SK-N-SH (cell line): Measurements from ENCODE around the gene MAP3K19. TPM values are rescaled to one million over a fixed set of nuclear protein-coding genes. Genes with fewer than 3 reads are reported as not detected.

Source experiments
- CTCF ChIA-PET: fragments of 300-600, 350-600 bp; formaldehyde crosslinking; extraction: SDS; loops from one replicate; lab custom pipeline; 2021; lab: Yijun Ruan, JAX
- POLR2A ChIA-PET: fragments of 350-600 bp; sonication (Branson Sonifier 250); formaldehyde crosslinking; extraction: SDS; loops from one replicate; lab custom pipeline; 2020; ENCODE audit warnings: antibody characterized with exemption, inconsistent platforms; lab: Yijun Ruan, JAX
- DNase-seq: peaks from one replicate; pipeline ENCODE4 v3.0.0; 2012
- H2AFZ ChIP-seq: fragments of 200-600 bp; sonication (generic); 2 replicates; pipeline ENCODE4 v1.8.1; 2016; ENCODE audit warnings: antibody characterized with exemption, mild to moderate bottlenecking, low read depth
- H3F3A ChIP-seq: fragments of 200-600 bp; sonication (generic); replicated peaks from 2 replicates; pipeline ENCODE3; 2016; ENCODE audit warnings: antibody characterized with exemption, mild to moderate bottlenecking; ENCODE audit not compliant: insufficient read depth
- H3K27ac ChIP-seq, 2 experiments: fragments of 200-500 bp in 1 of 2; fragments of 200-600 bp in 1 of 2; sonication (Bioruptor generic) in 1 of 2; sonication (generic), shearing (Covaris generic) in 1 of 2; 2 replicates each; pipeline versions ENCODE4 v1.5.1 to v1.6.1; 2014 to 2016; ENCODE audit warnings: low read depth in 2 of 2, inconsistent platforms in 1 of 2, low read length in 1 of 2, mild to moderate bottlenecking in 1 of 2, mixed read lengths in 1 of 2
- H3K27me3 ChIP-seq: fragments of 200-600 bp; sonication (generic), shearing (Covaris generic); 2 replicates; pipeline ENCODE4 v1.6.1; 2016; ENCODE audit warnings: mixed run types; ENCODE audit not compliant: insufficient read depth
- H3K36me3 ChIP-seq, 2 experiments: fragments of 200-500 bp in 1 of 2; fragments of 200-600 bp in 1 of 2; sonication (Bioruptor generic) in 1 of 2; sonication (generic) in 1 of 2; replicated peaks in 1 of 2; 2 replicates each; pipeline versions ENCODE3 to v1.5.1; 2014 to 2016; ENCODE audit warnings: low read length in 1 of 2, mild to moderate bottlenecking in 1 of 2; ENCODE audit not compliant: insufficient read depth in 2 of 2, control insufficient read depth in 1 of 2
- H3K4me1 ChIP-seq, 2 experiments: fragments of 200-500 bp in 1 of 2; fragments of 200-600 bp in 1 of 2; sonication (Bioruptor generic) in 1 of 2; sonication (generic), shearing (Covaris generic) in 1 of 2; 2 replicates each; pipeline versions ENCODE4 v1.5.1 to v1.6.1; 2014 to 2016; ENCODE audit warnings: low read depth in 1 of 2, low read length in 1 of 2, mixed run types in 1 of 2; ENCODE audit not compliant: insufficient read depth in 2 of 2, control insufficient read depth in 1 of 2
- H3K4me2 ChIP-seq: fragments of 200-600 bp; sonication (generic), shearing (Covaris generic); 2 replicates; pipeline ENCODE4 v1.6.1; 2017; ENCODE audit warnings: mixed run types
- H3K4me3 ChIP-seq, 2 experiments: fragments of 200-500 bp in 1 of 2; fragments of 200-600 bp in 1 of 2; sonication (Bioruptor generic) in 1 of 2; sonication (generic), shearing (Covaris generic) in 1 of 2; 2 replicates each; pipeline versions ENCODE4 v1.5.1 to v1.8.1; 2014 to 2016; ENCODE audit warnings: low read depth in 2 of 2, inconsistent platforms in 1 of 2, low read length in 1 of 2, mild to moderate bottlenecking in 1 of 2, mixed read lengths in 1 of 2, moderate library complexity in 1 of 2
- H3K79me2 ChIP-seq: fragments of 200-600 bp; sonication (generic); 2 replicates; pipeline ENCODE4 v1.8.1; 2017; ENCODE audit warnings: mild to moderate bottlenecking; ENCODE audit not compliant: insufficient read depth
- H3K9ac ChIP-seq: fragments of 200-600 bp; sonication (generic); 2 replicates; pipeline ENCODE4 v1.6.1; 2017; ENCODE audit warnings: mixed run types
- H3K9me2 ChIP-seq: fragments of 200-600 bp; sonication (generic); 2 replicates; pipeline ENCODE4 v1.6.1; 2017; ENCODE audit warnings: mixed run types
- H3K9me3 ChIP-seq: fragments of 200-600 bp; sonication (generic); 2 replicates; pipeline ENCODE4 v1.6.1; 2017; ENCODE audit warnings: mixed run types, mild to moderate bottlenecking, moderate library complexity
- H4K20me1 ChIP-seq: fragments of 200-600 bp; sonication (generic); 2 replicates; pipeline ENCODE4 v1.6.1; 2017; ENCODE audit warnings: mild to moderate bottlenecking, mixed run types; ENCODE audit not compliant: insufficient read depth
- CHD2 ChIP-seq: fragments of 150-350 bp; IDR thresholded peaks from 2 replicates; pipeline ENCODE4 v1.6.1; 2018; ENCODE audit warnings: low read length; ENCODE audit not compliant: partially characterized antibody
- EP300 ChIP-seq, 2 experiments: IDR thresholded peaks; 2 replicates each; pipeline versions ENCODE4 v1.4.0 to v1.6.1; 2012; ENCODE audit warnings: borderline replicate concordance in 1 of 2, low read depth in 1 of 2, low read length in 1 of 2
- EZH2phosphoT487 ChIP-seq: fragments of 200-600 bp; sonication (generic); IDR thresholded peaks from 2 replicates; pipeline ENCODE4 v1.6.1; 2017; ENCODE audit warnings: low read depth, mixed run types, mild to moderate bottlenecking, antibody characterized with exemption, moderate library complexity, borderline replicate concordance
- GATA2 ChIP-seq: sonication (generic); formaldehyde crosslinking; IDR thresholded peaks from 2 replicates; pipeline ENCODE4 v1.5.0; 2020; ENCODE audit warnings: mild to moderate bottlenecking, missing genetic modification reagents
- IRF3 ChIP-seq: fragments of 150-350 bp; IDR thresholded peaks from 2 replicates; pipeline ENCODE4 v1.6.1; 2016; ENCODE audit warnings: mild to moderate bottlenecking, low read depth, low read length
- JUND ChIP-seq: IDR thresholded peaks from 2 replicates; pipeline ENCODE4 v1.4.0; 2012
- MAX ChIP-seq: IDR thresholded peaks from 2 replicates; pipeline ENCODE4 v1.4.0; 2012; ENCODE audit warnings: low read depth
- MEF2A ChIP-seq: IDR thresholded peaks from 2 replicates; pipeline ENCODE4 v1.4.0; 2012; ENCODE audit warnings: low read depth, borderline replicate concordance
- PBX3 ChIP-seq: IDR thresholded peaks from 2 replicates; pipeline ENCODE4; 2012
- RFX5 ChIP-seq: IDR thresholded peaks from 2 replicates; pipeline ENCODE4 v1.6.1; 2012; ENCODE audit warnings: mild to moderate bottlenecking, improper control_type of control experiment, low read length
- SMC3 ChIP-seq: IDR thresholded peaks from 2 replicates; pipeline ENCODE4 v1.6.1; 2012; ENCODE audit warnings: low read depth, low read length, improper control_type of control experiment
- TAF1 ChIP-seq: IDR thresholded peaks from 2 replicates; pipeline ENCODE4 v1.6.1; 2012; ENCODE audit warnings: low read depth, mild to moderate bottlenecking, low read length, moderate library complexity, borderline replicate concordance
- TCF12 ChIP-seq: IDR thresholded peaks from 2 replicates; pipeline ENCODE4 v1.4.0; 2012
- TEAD4 ChIP-seq: IDR thresholded peaks from 2 replicates; pipeline ENCODE4 v1.4.0; 2012; ENCODE audit warnings: mild to moderate bottlenecking, borderline replicate concordance; ENCODE audit not compliant: insufficient read depth
- USF1 ChIP-seq: IDR thresholded peaks from 2 replicates; pipeline ENCODE4 v1.4.0; 2012; ENCODE audit warnings: low read depth, borderline replicate concordance
- YY1 ChIP-seq: IDR thresholded peaks from 2 replicates; pipeline ENCODE4 v1.4.0; 2012; ENCODE audit warnings: low read depth, mild to moderate bottlenecking
- ZBTB33 ChIP-seq: IDR thresholded peaks from 2 replicates; pipeline ENCODE4 v1.4.0; 2012; ENCODE audit warnings: low read depth, borderline replicate concordance
- WGBS: methylation state at CpG from one replicate; pipeline ENCODE4 v1.1.6; 2017; ENCODE audit warnings: low lambda C conversion rate; 5-methylcytosine and 5-hydroxymethylcytosine counted together
- polyA plus RNA-seq, 3 experiments: library from polyadenylated mRNA; depleted of rRNA; stranded (reverse); fragments of >200 nt; gene quantifications; 2 replicates each; pipeline ENCODE4 v1.2.3, GENCODE V29; 2012

The MAP3K19 gene
- polyA plus RNA-seq, 1 of the 3 experiments (the other 2 are of a cell fraction): not detected

GRCh38 chr2:135095591-135095990 is 48.3 kb upstream of the MAP3K19 start:
- Histone ChIP-seq H3K4me3 (no peak overlapping the region), H2AFZ (no peak overlapping the region)
- TF ChIP-seq ZBTB33 (no peak), MAX (no peak), EZH2phosphoT487 (no peak), TAF1 (no peak), USF1 (no peak), JUND (no peak), IRF3 (no peak), CHD2 (no peak), SMC3 (no peak), TCF12 (no peak), PBX3 (no peak), MEF2A (no peak), RFX5 (no peak), YY1 (no peak), GATA2 (CRISPR knock-in tag) (no peak), TEAD4 (no peak), EP300 (IDR thresholded peaks at IDR 0.05; ENCODE audit: borderline replicate concordance in 1 of 2, low read depth in 1 of 2, low read length in 1 of 2) (no peak)
- TF ChIP-seq, all 33 proteins: peak for 0
- Histone ChIP-seq H3K9me2 (no peaks in the 10 kb centered on the region), H3K4me1 (peaks cover 0 to 9% of the 10 kb centered on the region in 2 experiments; a peak in 1 of 4 replicates), H3K79me2 (peaks cover 35% of the 10 kb centered on the region), H3K4me2 (no peak overlapping the region), H3K36me3 (peaks cover 18 to 52% of the 10 kb centered on the region in 2 experiments), H3K9ac (no peak overlapping the region), H4K20me1 (no peaks in the 10 kb centered on the region), H3K27ac (no peak overlapping the region), H3K9me3 (no peaks in the 10 kb centered on the region), H3K27me3 (no peaks in the 10 kb centered on the region), H3F3A (peaks cover 12% of the 10 kb centered on the region)
- ChIA-PET CTCF (interaction anchor here (1.2 kb wide), 1 partner anchor 52 kb away, joined by 3 read pairs; no protein-coding TSS in a partner anchor), POLR2A (no interaction called here)
- no peak for DNase-seq
- WGBS: 94% methylated on average over 3 of the region's 3 CpGs
